OCI-LY1 (cell line): Measurements from ENCODE around the gene KCNF1.

Experiments
- H2AFZ ChIP-seq: fragments of 200-600 bp; sonication (generic), shearing (Covaris generic); 2 replicates; pipeline ENCODE4 v1.6.0; 2014; ENCODE audit warnings: antibody characterized with exemption, mild to moderate bottlenecking, low read length
- H3F3A ChIP-seq: fragments of 200-600 bp; sonication (generic), shearing (Covaris generic); 2 replicates; pipeline ENCODE4 v1.6.0; 2014; ENCODE audit warnings: mild to moderate bottlenecking, antibody characterized with exemption, low read length, moderate library complexity; ENCODE audit not compliant: insufficient read depth
- H3K27ac ChIP-seq: fragments of 200-600 bp; sonication (generic); 2 replicates; pipeline ENCODE4 v1.5.1; 2014; ENCODE audit warnings: low read length, mixed run types, mild to moderate bottlenecking, low read depth; ENCODE audit not compliant: poor library complexity, severe bottlenecking
- H3K27me3 ChIP-seq: fragments of 200-600 bp; sonication (generic); 2 replicates; pipeline ENCODE4 v1.6.0; 2014; ENCODE audit warnings: antibody characterized with exemption, mild to moderate bottlenecking, low read length, moderate library complexity; ENCODE audit not compliant: insufficient read depth
- H3K36me3 ChIP-seq: fragments of 200-600 bp; sonication (generic); 2 replicates; pipeline ENCODE4 v1.6.1; 2014; ENCODE audit warnings: mild to moderate bottlenecking, antibody characterized with exemption, low read length, moderate library complexity, mixed read lengths; ENCODE audit not compliant: insufficient read depth
- H3K4me1 ChIP-seq: fragments of 200-600 bp; sonication (generic); 2 replicates; pipeline ENCODE4 v1.5.1; 2014; ENCODE audit warnings: mild to moderate bottlenecking, low read length, moderate library complexity; ENCODE audit not compliant: insufficient read depth, severe bottlenecking
- H3K4me2 ChIP-seq: fragments of 200-600 bp; sonication (generic), shearing (Covaris generic); 2 replicates; pipeline ENCODE4 v1.6.1; 2014; ENCODE audit warnings: low read length
- H3K4me3 ChIP-seq: fragments of 200-600 bp; sonication (generic); 2 replicates; pipeline ENCODE4 v1.5.1; 2014; ENCODE audit warnings: low read length, low read depth, mild to moderate bottlenecking, mixed read lengths; ENCODE audit not compliant: poor library complexity, severe bottlenecking
- H3K79me2 ChIP-seq: fragments of 200-600 bp; shearing (Covaris generic); 2 replicates; pipeline ENCODE4 v1.6.1; 2016; ENCODE audit warnings: mixed run types, low read length, mixed read lengths; ENCODE audit not compliant: insufficient read depth
- H3K9ac ChIP-seq: fragments of 200-600 bp; sonication (generic), shearing (Covaris generic); 2 replicates; pipeline ENCODE4 v1.6.1; 2014; ENCODE audit warnings: mild to moderate bottlenecking, low read length, mixed read lengths
- H3K9me2 ChIP-seq: fragments of 200-600 bp; sonication (generic), shearing (Covaris generic); 2 replicates; pipeline ENCODE4 v1.6.1; 2014; ENCODE audit warnings: low read depth, mild to moderate bottlenecking, low read length, mixed read lengths
- H3K9me3 ChIP-seq: fragments of 200-600 bp; shearing (Covaris generic); 2 replicates; pipeline ENCODE4 v1.6.1; 2014; ENCODE audit warnings: low read length, mixed read lengths
- H4K20me1 ChIP-seq: fragments of 200-600 bp; sonication (generic), shearing (Covaris generic); 2 replicates; pipeline ENCODE4 v1.6.0; 2016; ENCODE audit warnings: mild to moderate bottlenecking, low read length; ENCODE audit not compliant: insufficient read depth
- EZH2 ChIP-seq: fragments of 200-600 bp; sonication (generic), shearing (Covaris generic); IDR thresholded peaks from 2 replicates; pipeline ENCODE4 v1.8.0; 2017; ENCODE audit warnings: borderline replicate concordance, mixed run types, mild to moderate bottlenecking, antibody characterized with exemption, low read length, moderate library complexity, mixed read lengths
- TF ChIP-seq, protein P1 (sequence below): fragments of 200-600 bp; sonication (generic), shearing (Covaris generic); IDR thresholded peaks from 2 replicates; pipeline ENCODE4 v1.5.1; 2017; ENCODE audit warnings: mild to moderate bottlenecking, antibody characterized with exemption, low read length, moderate library complexity, mixed read lengths

KCNF1 gene

DNA sequence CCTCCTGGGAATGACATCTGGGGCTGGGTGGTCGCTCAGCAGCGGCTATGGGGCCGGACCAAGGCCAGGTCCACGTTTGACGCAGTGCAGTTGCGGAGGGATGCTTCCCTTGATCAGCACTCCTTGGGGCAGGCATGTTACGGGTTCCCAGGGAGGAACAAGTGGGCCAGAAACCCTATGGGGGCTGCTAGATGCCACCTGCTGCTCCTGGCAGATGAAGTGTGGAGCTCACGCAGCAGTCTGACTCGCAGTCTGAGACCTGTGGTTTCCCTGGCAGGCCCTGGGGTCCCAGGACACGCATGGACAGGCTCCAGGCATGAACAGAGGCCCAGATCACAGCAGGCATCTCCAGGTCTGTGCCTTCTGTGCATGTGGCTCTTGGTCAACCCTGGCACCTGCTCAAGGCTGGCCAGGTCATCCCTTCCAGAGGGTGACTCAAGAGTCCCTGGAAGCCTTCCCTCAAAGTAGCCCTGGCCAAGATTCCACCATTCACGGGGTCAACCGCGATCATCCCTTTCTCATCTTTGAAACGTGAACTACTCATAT, 20.0 kb downstream of the KCNF1 start:
- Histone ChIP-seq H3K36me3 (no peaks in the 10 kb centered on the region), H4K20me1 (no peaks in the 10 kb centered on the region), H2AFZ (no peak overlapping the region), H3K9ac (no peak overlapping the region), H3K4me1 (no peaks in the 10 kb centered on the region), H3F3A (no peaks in the 10 kb centered on the region), H3K79me2 (no peaks in the 10 kb centered on the region), H3K9me2 (no peaks in the 10 kb centered on the region), H3K27ac (no peak overlapping the region), H3K9me3 (no peaks in the 10 kb centered on the region), H3K4me3 (no peak overlapping the region), H3K27me3 (no peaks in the 10 kb centered on the region), H3K4me2 (no peak overlapping the region)
- TF ChIP-seq, protein P1, sequence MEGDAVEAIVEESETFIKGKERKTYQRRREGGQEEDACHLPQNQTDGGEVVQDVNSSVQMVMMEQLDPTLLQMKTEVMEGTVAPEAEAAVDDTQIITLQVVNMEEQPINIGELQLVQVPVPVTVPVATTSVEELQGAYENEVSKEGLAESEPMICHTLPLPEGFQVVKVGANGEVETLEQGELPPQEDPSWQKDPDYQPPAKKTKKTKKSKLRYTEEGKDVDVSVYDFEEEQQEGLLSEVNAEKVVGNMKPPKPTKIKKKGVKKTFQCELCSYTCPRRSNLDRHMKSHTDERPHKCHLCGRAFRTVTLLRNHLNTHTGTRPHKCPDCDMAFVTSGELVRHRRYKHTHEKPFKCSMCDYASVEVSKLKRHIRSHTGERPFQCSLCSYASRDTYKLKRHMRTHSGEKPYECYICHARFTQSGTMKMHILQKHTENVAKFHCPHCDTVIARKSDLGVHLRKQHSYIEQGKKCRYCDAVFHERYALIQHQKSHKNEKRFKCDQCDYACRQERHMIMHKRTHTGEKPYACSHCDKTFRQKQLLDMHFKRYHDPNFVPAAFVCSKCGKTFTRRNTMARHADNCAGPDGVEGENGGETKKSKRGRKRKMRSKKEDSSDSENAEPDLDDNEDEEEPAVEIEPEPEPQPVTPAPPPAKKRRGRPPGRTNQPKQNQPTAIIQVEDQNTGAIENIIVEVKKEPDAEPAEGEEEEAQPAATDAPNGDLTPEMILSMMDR = no peak
- no peak for TF ChIP-seq EZH2

DNA sequence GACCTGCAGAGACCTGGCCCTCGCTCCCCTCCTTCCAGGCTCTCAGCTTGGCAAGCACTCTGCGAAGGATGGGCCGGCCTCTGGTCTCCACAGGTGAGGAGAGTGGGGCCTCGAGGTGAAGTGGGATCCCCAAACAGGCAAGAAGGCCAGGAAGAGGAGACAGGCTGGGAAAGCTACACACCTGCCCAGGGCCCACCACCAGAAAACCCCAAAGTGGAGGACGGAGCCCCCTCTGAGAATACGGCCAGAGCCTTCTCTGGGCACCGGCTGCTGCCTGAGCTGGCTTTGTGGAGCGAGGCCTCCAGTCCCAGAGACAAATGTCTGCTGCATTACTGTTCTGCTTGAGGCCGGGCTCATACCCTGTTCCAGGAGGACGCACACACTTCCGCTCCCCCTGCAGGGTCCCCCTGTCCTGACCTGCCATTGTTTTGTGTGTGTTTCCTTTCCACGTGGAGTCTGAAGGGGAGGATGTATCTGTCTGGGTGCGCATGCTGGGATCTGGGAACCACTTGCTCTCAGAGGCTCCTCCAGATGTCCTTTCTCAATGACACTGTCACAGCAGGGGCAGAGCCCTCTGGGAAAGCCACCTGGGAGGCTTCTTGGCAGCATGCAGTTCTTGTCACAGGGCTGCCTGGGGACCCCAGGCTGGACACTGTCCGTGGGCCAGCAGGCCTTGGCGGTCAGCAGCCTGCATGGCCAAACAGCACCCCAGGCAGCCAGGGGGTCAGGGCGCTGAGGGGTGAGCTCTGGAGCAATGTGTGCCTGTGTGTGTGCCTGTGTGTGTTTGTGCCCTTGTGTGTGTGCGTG, 20.8 kb downstream of the KCNF1 start:
- H3K4me3 ChIP-seq = no peak overlapping the region
- no peak overlapping the region for H2AFZ ChIP-seq
- no peak overlapping the region for H3K4me2 ChIP-seq
- no peaks in the 10 kb centered on the region for H3K4me1 ChIP-seq
- H4K20me1 ChIP-seq = no peaks in the 10 kb centered on the region
- no peaks in the 10 kb centered on the region for H3K9me2 ChIP-seq
- no peaks in the 10 kb centered on the region for H3F3A ChIP-seq
- H3K79me2 ChIP-seq = no peaks in the 10 kb centered on the region
- TF ChIP-seq, protein P1 = no peak
- TF ChIP-seq EZH2 = no peak
- H3K9me3 ChIP-seq = no peaks in the 10 kb centered on the region
- H3K27me3 ChIP-seq = no peaks in the 10 kb centered on the region
- H3K27ac ChIP-seq = no peak overlapping the region
- no peaks in the 10 kb centered on the region for H3K36me3 ChIP-seq
- H3K9ac ChIP-seq = no peak overlapping the region

DNA sequence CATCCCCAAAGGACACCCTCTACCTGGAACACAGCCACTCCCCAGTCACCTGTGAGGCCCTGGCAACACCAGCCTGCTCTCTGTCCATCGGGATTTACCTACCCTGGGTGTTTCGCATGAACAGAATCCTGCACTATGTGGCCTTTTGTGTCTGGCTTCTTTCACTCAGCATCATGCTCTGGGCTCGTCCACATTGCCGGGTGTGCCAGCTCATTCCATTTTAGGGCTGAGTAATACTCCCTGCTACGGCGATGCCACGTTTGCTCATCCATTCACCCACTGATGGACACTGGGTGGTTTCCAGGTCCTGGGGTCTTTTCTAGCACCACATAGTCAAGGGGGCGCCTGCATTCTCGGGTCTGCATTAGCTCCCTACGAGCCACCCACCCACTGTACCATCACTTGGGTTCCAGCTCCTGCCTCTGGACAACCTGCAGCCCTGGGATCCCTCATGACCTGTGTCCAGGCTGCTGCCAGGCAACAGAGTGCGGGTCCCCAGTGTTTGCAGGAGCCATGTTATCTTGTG, 22.0 kb downstream of the KCNF1 start:
- H3K27me3 ChIP-seq = no peaks in the 10 kb centered on the region
- TF ChIP-seq, protein P1 = no peak
- no peak for TF ChIP-seq EZH2
- no peak overlapping the region for H3K9ac ChIP-seq
- H2AFZ ChIP-seq = no peak overlapping the region
- H3K4me1 ChIP-seq = no peaks in the 10 kb centered on the region
- no peaks in the 10 kb centered on the region for H3K79me2 ChIP-seq
- H3K9me3 ChIP-seq = no peaks in the 10 kb centered on the region
- no peak overlapping the region for H3K27ac ChIP-seq
- no peaks in the 10 kb centered on the region for H4K20me1 ChIP-seq
- H3F3A ChIP-seq = no peaks in the 10 kb centered on the region
- H3K9me2 ChIP-seq = no peaks in the 10 kb centered on the region
- H3K4me3 ChIP-seq = no peak overlapping the region
- H3K4me2 ChIP-seq = no peak overlapping the region
- H3K36me3 ChIP-seq = no peaks in the 10 kb centered on the region
